Activated CD8-positive, alpha-beta memory T cell treated with anti-CD3 and anti-CD28 coated beads, Interleukin-2, amount 50 U/mL, for 24 hours (primary cell): ENCODE measurements around the gene AKAP8L.

Experiments used
- DNase-seq: peaks from one replicate; pipeline ENCODE4 v3.0.0-alpha.2; 2020; ENCODE audit errors: extremely low read depth

Gene AKAP8L, protein sequence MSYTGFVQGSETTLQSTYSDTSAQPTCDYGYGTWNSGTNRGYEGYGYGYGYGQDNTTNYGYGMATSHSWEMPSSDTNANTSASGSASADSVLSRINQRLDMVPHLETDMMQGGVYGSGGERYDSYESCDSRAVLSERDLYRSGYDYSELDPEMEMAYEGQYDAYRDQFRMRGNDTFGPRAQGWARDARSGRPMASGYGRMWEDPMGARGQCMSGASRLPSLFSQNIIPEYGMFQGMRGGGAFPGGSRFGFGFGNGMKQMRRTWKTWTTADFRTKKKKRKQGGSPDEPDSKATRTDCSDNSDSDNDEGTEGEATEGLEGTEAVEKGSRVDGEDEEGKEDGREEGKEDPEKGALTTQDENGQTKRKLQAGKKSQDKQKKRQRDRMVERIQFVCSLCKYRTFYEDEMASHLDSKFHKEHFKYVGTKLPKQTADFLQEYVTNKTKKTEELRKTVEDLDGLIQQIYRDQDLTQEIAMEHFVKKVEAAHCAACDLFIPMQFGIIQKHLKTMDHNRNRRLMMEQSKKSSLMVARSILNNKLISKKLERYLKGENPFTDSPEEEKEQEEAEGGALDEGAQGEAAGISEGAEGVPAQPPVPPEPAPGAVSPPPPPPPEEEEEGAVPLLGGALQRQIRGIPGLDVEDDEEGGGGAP

GRCh38 chr19:15418579-15419412 is at the start of gene AKAP8L:
TSS of gene AKAP8L (minus strand) at chr19:15418988. CDS start at chr19:15418923, 65 bp downstream.
- DNase-seq, result peak; percentile 99

DNA sequence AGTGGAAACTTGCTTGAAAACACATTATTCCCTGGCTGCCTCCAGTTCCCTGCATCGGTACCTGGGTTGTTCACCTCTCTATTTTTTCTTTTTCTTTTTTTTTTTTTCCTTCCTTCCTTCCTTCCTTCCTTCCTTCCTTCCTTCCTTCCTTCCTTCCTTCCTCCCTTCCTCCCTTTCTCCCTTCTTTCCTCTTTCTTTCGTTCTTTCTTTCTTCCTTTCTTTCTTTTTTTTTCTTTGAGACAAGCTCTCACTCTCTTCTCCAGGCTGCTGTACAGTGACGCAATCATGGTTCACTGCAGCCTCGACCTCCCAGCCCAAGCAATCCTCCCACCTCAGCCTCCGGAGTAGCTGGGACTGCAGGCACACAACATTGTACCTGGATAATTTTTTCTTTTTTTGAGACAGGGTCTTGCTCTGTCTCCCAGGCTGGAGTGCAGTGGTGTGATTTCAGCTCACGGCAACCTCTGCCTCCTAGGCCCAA is 49.0 kb upstream of the AKAP8L start:
- DNase-seq, result no peak

GRCh38 chr19:15466851-15467733 is 48.3 kb upstream of the AKAP8L start:
- no peak for DNase-seq

DNA sequence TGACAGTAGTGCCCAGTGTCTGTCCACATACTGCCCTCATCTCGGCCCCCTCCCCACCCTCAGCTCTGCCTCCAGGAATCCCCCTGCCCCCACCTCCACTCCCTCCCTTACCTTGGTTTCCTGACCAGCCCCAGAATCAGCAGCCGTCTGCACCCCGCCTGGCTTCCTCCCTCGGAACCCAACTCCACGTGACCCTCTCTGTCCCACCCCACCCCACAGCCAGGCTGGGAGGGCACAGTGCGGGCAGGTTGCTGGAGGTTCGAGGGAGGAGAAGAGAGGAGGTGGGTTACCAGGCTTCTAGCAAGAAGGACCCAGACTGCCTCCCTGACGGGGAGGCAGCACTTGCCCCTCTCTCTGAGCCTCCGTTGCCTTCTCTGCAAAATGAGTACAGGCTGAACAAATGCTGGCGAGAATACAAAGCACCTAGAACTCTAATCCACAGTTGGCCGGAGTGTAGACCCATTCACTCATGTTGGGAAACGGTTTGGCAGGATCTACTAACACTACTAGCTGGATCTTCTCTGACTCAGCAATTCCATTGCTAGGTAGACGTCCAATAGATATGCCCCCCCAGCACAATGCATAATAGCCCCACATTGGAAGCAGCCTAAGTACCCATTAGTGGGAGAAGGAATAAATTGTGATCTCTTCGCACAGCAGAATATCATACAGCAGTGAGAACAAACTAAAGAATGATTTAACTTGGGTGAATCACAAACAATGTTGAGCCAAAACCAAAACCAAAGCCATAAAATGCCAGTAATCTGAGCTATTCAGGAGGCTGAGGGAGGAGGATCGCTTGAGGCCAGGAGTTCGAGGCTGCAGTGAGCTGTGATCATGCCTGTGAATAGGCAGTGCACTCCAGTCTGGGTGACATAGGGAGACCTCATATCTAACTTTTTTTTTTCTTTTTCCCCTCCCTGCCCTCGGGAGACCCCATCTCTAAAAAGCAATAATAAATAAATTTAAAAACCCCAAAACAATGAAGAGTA is 45.9 kb upstream of the AKAP8L start, which contains the start of gene RASAL3:
Gene RASAL3 (minus strand): TSS at position 151 of the 992 bp plus-strand sequence. CDS start 186 bp downstream, outside the sequence.
- no peak for DNase-seq

GRCh38 chr19:15463861-15464371 is 45.1 kb upstream of the AKAP8L start:
- DNase-seq, result peak; percentile 39

DNA sequence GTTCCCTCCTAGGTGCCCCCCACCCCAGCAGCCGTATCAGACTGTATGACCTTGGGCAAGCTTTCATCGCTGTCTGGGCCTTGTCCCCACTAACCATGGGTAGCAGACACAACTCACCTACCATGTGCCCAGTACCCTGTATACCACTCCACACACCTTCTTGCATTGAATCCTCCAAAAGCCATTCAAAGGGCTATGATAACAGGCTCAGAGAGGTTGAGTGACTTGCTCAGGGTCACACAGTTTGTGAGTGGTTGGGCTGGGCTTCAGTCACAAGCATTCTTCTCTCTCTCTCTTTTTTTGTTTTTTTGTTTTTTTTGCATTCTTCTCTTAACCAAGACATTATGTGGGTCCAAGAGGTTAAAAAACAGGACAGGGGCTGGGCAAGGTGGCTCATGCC is 42.9 kb upstream of the AKAP8L start:
- DNase-seq, result no peak

DNA sequence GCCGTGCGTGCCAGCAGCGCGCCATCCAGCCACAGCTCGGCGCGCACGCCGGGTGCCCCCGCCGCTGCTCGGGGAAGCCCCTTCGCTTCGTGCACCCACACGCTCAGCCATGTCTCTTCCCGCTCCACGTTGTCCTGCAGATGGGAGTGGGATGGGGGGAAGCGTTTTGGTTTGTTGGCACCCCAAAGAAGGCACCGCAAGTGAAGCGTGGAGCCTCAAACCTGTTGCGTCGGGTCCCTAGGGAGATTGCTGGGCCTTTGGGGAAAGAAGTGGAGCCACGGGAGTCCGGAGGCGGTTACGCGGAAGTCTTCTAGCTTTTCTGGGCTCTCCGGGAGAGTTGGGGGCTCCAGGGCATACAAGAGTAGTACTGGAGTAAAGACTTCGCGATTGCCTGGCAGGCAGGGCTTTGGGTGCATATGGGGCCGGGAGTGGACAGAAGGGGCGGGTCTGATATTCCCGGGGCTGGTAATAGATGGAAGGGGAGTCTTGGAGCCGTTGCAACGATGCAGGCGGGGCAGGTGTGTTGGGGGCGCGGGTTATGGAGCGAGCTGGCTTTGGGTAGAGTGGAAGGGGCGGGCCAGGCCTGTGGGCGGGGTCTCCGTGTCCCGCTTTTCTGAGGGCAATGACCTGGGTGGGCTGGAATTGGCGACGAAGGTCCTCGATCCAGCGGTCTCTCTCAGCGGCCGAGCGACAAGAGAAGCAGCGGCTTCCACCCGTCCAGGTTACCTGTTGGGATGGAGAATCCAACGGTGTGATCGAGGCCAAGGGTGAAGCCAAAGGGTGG is 39.1 kb upstream of the AKAP8L start:
- no peak for DNase-seq

DNA sequence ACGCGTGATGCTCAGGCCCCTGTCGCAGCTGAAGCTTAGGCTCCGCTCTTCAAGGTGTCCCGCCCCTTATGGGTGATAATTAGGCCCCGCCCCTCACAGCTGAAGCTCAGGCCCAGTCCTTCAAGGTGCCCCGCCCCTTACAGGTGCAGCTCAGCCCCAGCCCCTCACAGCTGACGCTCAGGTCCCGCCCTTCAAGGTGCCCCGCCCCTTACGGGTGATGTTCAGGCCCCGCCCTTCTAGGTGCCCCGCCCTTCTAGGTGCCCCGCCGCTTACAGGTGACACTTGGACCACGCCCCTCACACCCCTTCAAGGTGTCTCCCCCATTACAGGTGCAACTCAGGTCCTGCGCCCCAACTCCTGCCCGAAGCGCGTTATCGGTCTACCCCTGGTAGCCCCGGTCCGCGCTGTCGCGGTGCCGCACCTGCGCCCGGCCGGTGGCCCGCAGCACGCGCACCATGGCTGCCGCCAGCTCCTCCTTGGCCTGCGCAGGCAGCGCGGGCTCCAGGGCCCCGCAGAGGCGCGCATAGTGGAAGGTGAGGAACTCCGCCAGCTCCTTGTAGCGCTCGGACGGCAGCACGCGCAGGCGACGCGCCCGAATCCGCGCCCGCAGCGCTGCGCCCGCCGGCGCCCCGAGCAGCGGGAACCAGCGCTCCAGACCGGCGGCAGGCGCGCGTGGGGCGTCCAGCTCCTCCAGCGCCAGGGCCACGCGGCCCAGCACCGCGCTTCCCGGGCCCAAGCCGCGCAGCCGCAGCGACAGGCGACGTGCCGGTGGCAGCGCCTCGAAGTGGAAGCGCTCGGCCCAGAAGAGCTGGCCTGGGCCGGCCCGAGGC is 38.3 kb upstream of the AKAP8L start:
- no peak for DNase-seq

- DNase-seq, result no peak
Measured at GRCh38 chr19:15456441-15456840, 37.7 kb upstream of the AKAP8L start.

GRCh38 chr19:15455996-15456395 is 37.2 kb upstream of the AKAP8L start:
- no peak for DNase-seq

DNA sequence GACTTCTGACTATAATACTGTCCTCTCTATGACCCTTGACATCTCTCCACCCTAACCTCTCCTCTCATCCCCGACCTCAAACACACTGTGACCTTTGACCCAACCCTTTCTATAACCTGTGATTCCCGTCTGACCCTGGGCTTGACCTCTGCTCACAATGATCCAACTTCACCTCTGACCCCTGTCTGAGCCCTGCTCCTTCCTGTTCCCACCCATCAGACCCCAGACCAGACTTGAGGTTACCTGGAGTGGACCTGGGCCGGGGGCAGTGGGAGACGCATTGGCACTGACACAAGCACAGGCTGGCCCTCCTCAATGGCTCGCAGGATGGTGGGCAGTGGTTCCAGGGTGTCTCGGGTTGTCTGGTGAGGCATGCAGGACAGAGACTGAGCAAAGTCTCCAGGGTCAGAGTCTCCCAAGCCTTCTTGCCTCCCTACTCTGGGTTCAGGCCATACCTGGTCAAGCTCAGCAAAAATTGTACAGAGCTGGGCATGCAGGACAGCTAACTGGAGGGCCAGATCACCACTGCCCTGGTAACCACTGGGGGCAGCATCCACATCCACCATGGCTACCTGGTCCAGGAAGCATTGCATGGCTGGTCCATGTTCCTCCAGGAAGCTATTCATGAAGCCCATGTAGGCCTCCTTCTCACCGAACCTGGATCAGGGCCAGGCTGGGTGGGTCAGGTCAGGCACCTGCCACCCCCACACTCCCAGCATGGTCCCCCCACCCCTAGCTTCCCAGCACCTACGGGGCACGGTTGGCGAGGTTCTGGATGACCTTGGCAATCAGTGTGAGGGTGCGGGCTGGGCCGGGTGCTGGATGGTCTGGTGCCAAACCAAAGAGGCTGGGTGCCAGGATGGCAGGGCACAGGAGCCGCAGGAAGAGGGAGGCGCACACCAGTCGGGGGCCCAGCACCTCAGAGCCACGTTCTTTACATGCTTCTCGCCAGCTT is 35.4 kb upstream of the AKAP8L start:
- no peak for DNase-seq

- DNase-seq, result no peak
Measured at GRCh38 chr19:15453091-15453578, 34.3 kb upstream of the AKAP8L start.

DNA sequence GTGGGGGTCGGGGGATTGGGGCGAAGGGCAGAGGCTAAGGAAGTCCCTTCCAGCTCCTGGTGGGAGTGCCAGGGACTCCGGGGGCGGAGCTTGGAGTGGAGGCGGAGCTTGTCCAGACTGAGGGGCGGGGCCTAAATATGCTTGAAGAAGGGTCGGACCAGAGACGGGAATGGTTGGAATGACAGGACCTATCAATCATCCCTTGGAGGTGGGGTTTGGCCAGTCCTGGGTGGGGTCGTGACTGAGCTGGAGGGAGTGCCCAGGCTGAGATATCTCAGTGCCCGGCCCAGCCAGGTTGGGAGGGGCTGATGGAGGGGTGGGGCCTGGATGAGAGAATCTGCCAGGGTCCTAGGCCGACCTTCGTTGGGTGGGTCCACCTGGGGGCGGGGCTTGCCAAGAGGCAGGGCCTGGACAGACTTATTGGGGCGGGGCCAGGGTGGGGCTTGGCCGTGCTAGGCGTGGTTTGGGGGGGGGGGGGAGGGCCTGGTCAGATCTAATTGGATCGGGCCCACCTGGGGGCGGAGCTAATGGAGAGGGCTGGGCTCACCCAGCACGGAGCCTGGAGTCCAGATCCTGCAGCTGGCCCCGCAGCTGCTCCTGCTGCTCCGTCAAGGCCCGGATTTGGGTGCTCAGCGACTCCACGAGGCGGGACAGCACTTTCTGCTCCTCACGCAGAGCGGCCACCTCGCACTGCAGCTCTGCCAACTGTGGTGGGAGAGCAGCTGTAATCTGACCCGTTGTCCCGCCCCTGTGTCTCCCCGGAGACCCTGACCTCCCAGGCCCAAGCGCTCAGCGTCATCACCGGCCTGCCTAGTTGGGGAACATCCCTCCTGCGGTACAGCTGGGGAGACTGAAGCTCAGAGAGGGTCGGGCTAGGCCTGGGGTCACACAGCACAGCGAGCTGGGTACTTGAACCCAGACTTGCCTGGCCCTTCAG is 33.6 kb upstream of the AKAP8L start:
- no peak for DNase-seq

DNA sequence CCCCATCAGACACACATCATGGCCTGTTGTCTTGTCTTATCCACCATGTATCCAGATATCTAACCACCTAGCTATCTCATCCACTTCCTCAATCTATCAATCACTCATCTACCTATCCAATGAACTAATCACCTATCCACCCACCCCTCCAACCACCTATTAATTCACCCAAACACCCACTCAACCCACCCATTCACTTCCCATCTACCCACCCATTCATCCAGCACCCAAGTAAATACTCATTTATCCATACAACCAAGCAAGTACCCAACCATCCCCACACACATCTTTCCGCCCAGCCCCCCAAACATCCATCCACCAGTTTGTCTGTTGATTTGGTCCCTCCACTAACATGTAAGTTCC is 31.7 kb upstream of the AKAP8L start:
- no peak for DNase-seq
